Kidney epithelial cell (primary cell): ENCODE data around the gene ITPKA. TPM values are rescaled to one million over a fixed set of nuclear protein-coding genes. Genes with fewer than 3 reads are reported as not detected.

Experiments
- DNase-seq: peaks from one replicate; pipeline ENCODE4 v3.0.0-alpha.2; 2010; ENCODE audit warnings: low read depth
- H3K27me3 ChIP-seq: 2 replicates; pipeline ENCODE4 v1.6.0; 2011; ENCODE audit warnings: low read length; ENCODE audit not compliant: control insufficient read depth, insufficient read depth
- H3K36me3 ChIP-seq: 2 replicates; pipeline ENCODE4 v1.5.1; 2011; ENCODE audit warnings: low read length; ENCODE audit not compliant: control insufficient read depth, insufficient read depth
- H3K4me3 ChIP-seq: 2 replicates; pipeline ENCODE4 v1.5.1; 2011; ENCODE audit warnings: low read depth, mild to moderate bottlenecking, control low read depth, low read length
- total RNA-seq: library from RNA; depleted of rRNA; stranded (reverse); fragments of >200 nt; gene quantifications from 2 replicates; pipeline ENCODE4 v1.2.3, GENCODE V29; 2015
- TF ChIP-seq, protein P1 (sequence below): IDR thresholded peaks from 2 replicates; pipeline ENCODE4 v1.5.1; 2011; ENCODE audit warnings: mild to moderate bottlenecking, moderate library complexity, low read length, control low read depth, inconsistent platforms; ENCODE audit not compliant: insufficient read depth, poor library complexity, severe bottlenecking

The ITPKA gene
- total RNA-seq, 1 donor from 2014 or later = 115 TPM

DNA sequence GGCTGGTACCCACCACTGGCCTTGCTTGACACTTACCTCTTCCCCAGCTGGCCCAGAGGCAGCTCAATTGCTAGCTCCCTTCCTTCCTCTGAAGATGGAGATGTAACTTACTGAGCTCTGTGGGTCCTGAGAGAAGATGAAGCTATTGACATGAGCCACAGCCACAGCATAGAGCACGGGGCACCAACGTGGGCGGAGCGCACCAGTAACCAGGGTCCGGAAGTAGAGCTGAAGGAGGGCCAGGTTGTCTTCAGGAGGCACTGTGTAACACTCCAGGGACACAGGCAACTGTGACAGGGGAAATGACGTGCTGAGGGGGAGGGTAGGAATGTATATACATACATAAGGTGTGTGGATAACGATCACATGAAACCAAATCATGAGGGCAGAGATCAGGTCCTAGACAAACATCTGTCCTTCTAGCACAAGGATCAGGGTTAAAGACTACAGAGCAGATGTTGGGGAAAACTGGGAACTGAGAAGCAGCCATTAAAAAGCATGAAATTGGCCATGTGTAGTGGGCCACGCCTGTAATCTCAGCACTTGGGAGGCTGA, 24.3 kb downstream of the ITPKA start:
- peaks cover 1% of the 10 kb centered on the region for H3K36me3 ChIP-seq
- peaks cover 14% of the 10 kb centered on the region for H3K27me3 ChIP-seq
- no peak overlapping the region for H3K4me3 ChIP-seq
- TF ChIP-seq, protein P1, sequence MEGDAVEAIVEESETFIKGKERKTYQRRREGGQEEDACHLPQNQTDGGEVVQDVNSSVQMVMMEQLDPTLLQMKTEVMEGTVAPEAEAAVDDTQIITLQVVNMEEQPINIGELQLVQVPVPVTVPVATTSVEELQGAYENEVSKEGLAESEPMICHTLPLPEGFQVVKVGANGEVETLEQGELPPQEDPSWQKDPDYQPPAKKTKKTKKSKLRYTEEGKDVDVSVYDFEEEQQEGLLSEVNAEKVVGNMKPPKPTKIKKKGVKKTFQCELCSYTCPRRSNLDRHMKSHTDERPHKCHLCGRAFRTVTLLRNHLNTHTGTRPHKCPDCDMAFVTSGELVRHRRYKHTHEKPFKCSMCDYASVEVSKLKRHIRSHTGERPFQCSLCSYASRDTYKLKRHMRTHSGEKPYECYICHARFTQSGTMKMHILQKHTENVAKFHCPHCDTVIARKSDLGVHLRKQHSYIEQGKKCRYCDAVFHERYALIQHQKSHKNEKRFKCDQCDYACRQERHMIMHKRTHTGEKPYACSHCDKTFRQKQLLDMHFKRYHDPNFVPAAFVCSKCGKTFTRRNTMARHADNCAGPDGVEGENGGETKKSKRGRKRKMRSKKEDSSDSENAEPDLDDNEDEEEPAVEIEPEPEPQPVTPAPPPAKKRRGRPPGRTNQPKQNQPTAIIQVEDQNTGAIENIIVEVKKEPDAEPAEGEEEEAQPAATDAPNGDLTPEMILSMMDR = no peak
- no peak for DNase-seq

DNA sequence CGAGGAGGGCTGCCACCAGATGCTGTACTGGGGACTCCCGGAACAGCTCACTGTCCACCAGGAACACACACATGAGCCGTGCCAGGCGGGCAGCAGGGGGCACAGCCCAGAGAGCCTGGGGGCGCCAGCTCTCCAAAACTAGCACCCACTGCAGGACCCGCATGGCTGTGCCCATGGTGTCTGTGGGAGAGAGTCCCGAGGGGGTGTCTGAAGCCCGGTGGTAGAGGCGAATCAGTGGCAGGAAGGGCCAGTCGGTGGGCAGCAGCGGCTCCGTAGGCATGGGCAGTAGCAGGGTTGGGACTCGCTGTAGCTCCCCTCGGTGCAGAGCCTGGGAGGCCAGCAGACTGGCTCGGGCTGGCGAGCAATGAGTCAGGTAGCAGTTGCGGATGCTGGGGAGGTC, 27.0 kb downstream of the ITPKA start:
- peaks cover 1% of the 10 kb centered on the region for H3K36me3 ChIP-seq
- TF ChIP-seq, protein P1 = no peak
- no peak overlapping the region for H3K4me3 ChIP-seq
- no peak for DNase-seq
- no peaks in the 10 kb centered on the region for H3K27me3 ChIP-seq

DNA sequence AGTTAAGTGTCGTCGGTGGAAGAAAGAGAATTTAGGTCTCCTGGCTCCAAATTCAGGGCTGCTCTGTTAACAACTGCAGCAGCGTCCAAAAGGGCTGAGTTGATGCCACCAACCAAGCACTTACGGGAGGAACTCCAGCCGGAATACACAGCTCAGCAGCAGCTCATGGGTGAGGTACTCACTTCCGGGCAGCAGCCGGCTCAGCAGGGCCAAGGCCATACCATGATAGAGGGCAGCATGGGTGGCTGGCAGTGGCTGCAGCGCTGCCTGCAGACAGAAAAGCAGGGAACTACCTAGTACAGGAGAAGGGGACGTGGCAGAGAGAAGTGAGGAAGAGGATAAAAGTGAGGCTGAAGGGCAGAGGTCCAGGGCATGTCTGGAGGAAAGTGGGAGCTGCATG, 27.9 kb downstream of the ITPKA start:
- no peak for DNase-seq
- H3K4me3 ChIP-seq = no peak overlapping the region
- TF ChIP-seq, protein P1 = no peak
- peaks cover 1% of the 10 kb centered on the region for H3K36me3 ChIP-seq
- no peaks in the 10 kb centered on the region for H3K27me3 ChIP-seq

DNA sequence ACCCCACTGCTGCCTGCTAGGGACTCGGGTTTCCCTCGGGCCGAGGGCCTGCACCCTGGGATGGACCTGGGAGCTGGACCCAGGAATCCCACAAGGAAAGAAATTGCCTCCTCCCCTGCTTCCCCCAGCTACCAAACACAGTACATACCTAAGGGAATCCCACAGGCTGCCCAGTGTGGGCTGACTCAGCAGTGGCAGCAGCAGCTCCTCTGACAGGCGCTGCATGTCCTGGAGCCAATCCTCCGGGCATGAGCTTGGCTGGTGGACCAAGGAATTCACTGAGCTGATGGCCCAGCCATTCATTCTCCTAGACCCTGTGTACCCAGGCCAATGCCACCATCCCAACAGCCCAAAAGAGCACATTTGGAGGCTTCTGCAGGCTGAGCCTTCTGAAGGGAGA, 29.4 kb downstream of the ITPKA start:
- TF ChIP-seq, protein P1 = no peak
- Histone ChIP-seq H3K27me3 (no peaks in the 10 kb centered on the region), H3K4me3 (no peak overlapping the region), H3K36me3 (peaks cover 1% of the 10 kb centered on the region)
- DNase-seq = no peak

DNA sequence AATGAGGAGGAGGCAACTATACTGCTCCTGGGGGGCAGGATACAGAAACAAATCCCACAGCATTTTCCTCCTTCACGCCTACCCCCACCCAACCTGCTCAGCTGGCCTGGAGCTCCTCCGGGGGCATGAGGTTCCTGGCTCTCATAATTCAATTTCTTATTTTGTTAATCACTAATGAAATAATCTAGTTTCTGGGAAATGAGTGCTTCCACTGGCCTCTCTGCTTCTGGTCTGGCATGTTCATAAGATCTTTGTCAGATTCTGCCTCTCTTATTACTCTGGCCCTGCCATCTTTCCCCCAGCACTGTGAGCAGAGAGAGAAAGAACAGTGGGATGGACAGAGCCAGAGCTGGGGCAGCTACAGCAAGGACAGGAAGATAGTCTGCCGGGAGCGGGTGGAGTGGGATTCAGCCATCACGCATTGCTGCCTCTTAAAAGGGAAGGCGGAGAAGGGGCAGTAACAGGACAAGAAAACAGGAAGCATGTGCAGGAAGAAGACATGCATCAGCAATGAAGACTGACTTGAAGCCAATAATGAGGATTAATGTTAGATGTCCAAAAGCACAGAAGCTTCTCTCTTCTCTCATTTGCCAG, 36.8 kb downstream of the ITPKA start:
- no peak for DNase-seq
- Histone ChIP-seq H3K36me3 (peaks cover 3% of the 10 kb centered on the region), H3K4me3 (no peak overlapping the region), H3K27me3 (no peaks in the 10 kb centered on the region)
- TF ChIP-seq, protein P1 = no peak

DNA sequence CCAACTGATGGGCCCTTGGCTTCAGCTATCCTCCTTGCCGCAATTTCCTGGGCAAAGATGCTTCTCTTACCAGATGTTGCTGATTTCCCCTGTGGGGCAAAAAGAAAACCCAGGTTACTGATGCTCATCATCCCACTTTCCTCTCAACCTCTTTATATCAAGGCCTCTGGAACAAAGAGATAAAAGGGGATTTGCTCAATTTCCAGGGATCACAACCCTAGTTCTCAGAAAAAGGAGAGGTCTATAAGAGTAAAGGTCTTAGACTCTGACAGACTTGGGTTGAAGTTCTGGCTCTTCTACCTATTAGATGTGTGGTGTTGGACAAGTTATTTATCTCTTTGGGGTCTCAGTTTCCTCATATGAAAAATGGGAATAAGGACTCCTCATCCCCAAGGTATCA, 41.9 kb downstream of the ITPKA start:
- Histone ChIP-seq H3K36me3 (peaks cover 2% of the 10 kb centered on the region), H3K27me3 (no peaks in the 10 kb centered on the region), H3K4me3 (no peak overlapping the region)
- DNase-seq = no peak
- TF ChIP-seq, protein P1 = no peak
